Prostate gland (tissue), 2 donors: ENCODE data around the gene CDH22. TPM values are rescaled to one million over a fixed set of nuclear protein-coding genes. Genes with fewer than 3 reads are reported as not detected.

Experiments
- DNase-seq: peaks from one replicate; pipeline ENCODE4 v3.0.0-alpha.2; 2019; ENCODE audit warnings: low spot score
- H3K27ac ChIP-seq, 2 donors: fragments of 200-600 bp; sonication (generic); 2 replicates each; pipeline ENCODE4 v1.5.1; 2017 to 2019
- H3K27me3 ChIP-seq: fragments of 200-600 bp; sonication (generic); replicated peaks from 2 replicates; pipeline ENCODE4 v1.5.1; 2019; ENCODE audit not compliant: insufficient read depth
- H3K36me3 ChIP-seq, 2 donors: fragments of 200-600 bp; sonication (generic); 1 replicate in 1 of 2; 2 replicates in 1 of 2; pipeline versions ENCODE4 v1.5.1 to v1.8.1; 2017 to 2019
- H3K4me1 ChIP-seq: fragments of 200-600 bp; sonication (generic); replicated peaks from 2 replicates; pipeline ENCODE4 v1.5.1; 2019
- H3K4me3 ChIP-seq, 2 donors: fragments of 200-600 bp; sonication (generic); 2 replicates each; pipeline ENCODE4 v1.5.1; 2017 to 2019
- H3K9me3 ChIP-seq: fragments of 200-600 bp; sonication (generic); 2 replicates; pipeline ENCODE4 v1.5.1; 2017
- CTCF ChIP-seq, 4 experiments: fragments of 200-600 bp in 2 of 4; fragments of 450-650 bp in 2 of 4; sonication (generic) in 2 of 4; IDR thresholded peaks; 1 replicate in 3 of 4; 2 replicates in 1 of 4; pipeline ENCODE4 v1.5.1; 2016 to 2019; ENCODE audit warnings: antibody characterized with exemption in 4 of 4, mild to moderate bottlenecking in 2 of 4, moderate library complexity in 2 of 4
- POLR2A ChIP-seq: fragments of 450-650 bp; IDR thresholded peaks from one replicate; pipeline ENCODE4 v1.6.1; 2016; ENCODE audit warnings: antibody characterized with exemption, mild to moderate bottlenecking
- POLR2AphosphoS5 ChIP-seq: sonication (generic); formaldehyde crosslinking; IDR thresholded peaks from one replicate; pipeline ENCODE4 v1.6.1; 2017; ENCODE audit warnings: antibody characterized with exemption
- WGBS: methylation state at CpG from one replicate; pipeline ENCODE4 v1.1.5; 2018; 5-methylcytosine and 5-hydroxymethylcytosine counted together
- intact Hi-C: fragments of 100-400 bp; cut with DNase I; formaldehyde crosslinking; loops from one replicate; pipeline ENCODE4 v1.14.2; 2022
- total RNA-seq, 2 donors: library from RNA; depleted of rRNA; stranded (reverse); fragments of >200 nt; gene quantifications; one replicate each; pipeline ENCODE4 v1.1.0, GENCODE V29; 2016

The CDH22 gene
- total RNA-seq, 2 donors from 2014 or later = 1.9 to 3.3 TPM

- Histone ChIP-seq H3K4me3 (no peak overlapping the region), H3K27ac (no peak overlapping the region), H3K36me3 (no peaks in the 10 kb centered on the region), H3K4me1 (no peaks in the 10 kb centered on the region), H3K27me3 (no peaks in the 10 kb centered on the region), H3K9me3 (no peaks in the 10 kb centered on the region)
- TF ChIP-seq POLR2A = no peak
- no peak for TF ChIP-seq POLR2AphosphoS5
- TF ChIP-seq CTCF (IDR thresholded peaks at IDR 0.05) = no peak
- no peak for DNase-seq
- 45% methylated on average over 5 of the region's 5 CpGs for WGBS
- intact Hi-C loops = no loop called here
Measured at GRCh38 chr20:46150943-46151342, 157.4 kb downstream of the CDH22 start.

- Histone ChIP-seq H3K27me3 (no peaks in the 10 kb centered on the region), H3K4me1 (no peaks in the 10 kb centered on the region), H3K27ac (no peak overlapping the region), H3K9me3 (no peaks in the 10 kb centered on the region), H3K36me3 (no peaks in the 10 kb centered on the region), H3K4me3 (no peak overlapping the region)
- TF ChIP-seq POLR2AphosphoS5 = no peak
- no peak for TF ChIP-seq POLR2A
- TF ChIP-seq CTCF (IDR thresholded peaks at IDR 0.05) = no peak
- 61% methylated on average over 14 of the region's 14 CpGs for WGBS
- DNase-seq = no peak
- intact Hi-C loops = no loop called here
Measured at GRCh38 chr20:46148313-46149208, 159.7 kb downstream of the CDH22 start.

GRCh38 chr20:46145713-46146112 is 162.6 kb downstream of the CDH22 start:
- Histone ChIP-seq H3K4me1 (no peaks in the 10 kb centered on the region), H3K4me3 (no peak overlapping the region), H3K27ac (no peak overlapping the region), H3K9me3 (no peaks in the 10 kb centered on the region), H3K27me3 (no peaks in the 10 kb centered on the region), H3K36me3 (no peaks in the 10 kb centered on the region)
- WGBS = 50% methylated on average over 3 of the region's 3 CpGs
- intact Hi-C loops = no loop called here
- no peak for DNase-seq
- TF ChIP-seq POLR2AphosphoS5 (no peak), POLR2A (no peak), CTCF (IDR thresholded peaks at IDR 0.05) (no peak)

- 68% methylated on average over 8 of the region's 8 CpGs for WGBS
- no peak overlapping the region for H3K27ac ChIP-seq
- H3K4me1 ChIP-seq = no peaks in the 10 kb centered on the region
- H3K27me3 ChIP-seq = no peaks in the 10 kb centered on the region
- TF ChIP-seq POLR2A (no peak), CTCF (IDR thresholded peaks at IDR 0.05) (no peak), POLR2AphosphoS5 (no peak)
- DNase-seq = peak; percentile 11
- H3K4me3 ChIP-seq = no peak overlapping the region
- H3K36me3 ChIP-seq = no peaks in the 10 kb centered on the region
- no peaks in the 10 kb centered on the region for H3K9me3 ChIP-seq
- intact Hi-C loops = no loop called here
Measured at GRCh38 chr20:46144432-46145025, 163.8 kb downstream of the CDH22 start.

GRCh38 chr20:46142124-46142523 is 166.2 kb downstream of the CDH22 start:
- Histone ChIP-seq H3K4me3 (no peak overlapping the region), H3K36me3 (no peaks in the 10 kb centered on the region), H3K27me3 (no peaks in the 10 kb centered on the region), H3K9me3 (no peaks in the 10 kb centered on the region), H3K27ac (no peak overlapping the region), H3K4me1 (no peaks in the 10 kb centered on the region)
- 40% methylated on average over 5 of the region's 5 CpGs for WGBS
- no peak for TF ChIP-seq POLR2AphosphoS5
- TF ChIP-seq POLR2A = no peak
- no peak for TF ChIP-seq CTCF (IDR thresholded peaks at IDR 0.05)
- intact Hi-C loops = no loop called here
- no peak for DNase-seq
